PC-9 (cell line): ENCODE results near the gene MAGI2. TPM values are rescaled to one million over a fixed set of nuclear protein-coding genes. Genes with fewer than 3 reads are reported as not detected.

Experiments used
- BruUV-seq: library from RNA; stranded (reverse); fragments of 400-500 nt; replicated peaks from 2 replicates; lab custom pipeline; 2021; lab: Mats Ljungman, UMichigan
- CTCF ChIA-PET: fragments of 300-600 bp; sonication (Branson Sonifier 250); formaldehyde crosslinking; loops from one replicate; lab custom pipeline; 2022; ENCODE audit warnings: antibody characterized with exemption; lab: Charles Lee
- POLR2A ChIA-PET: fragments of 300-600 bp; sonication (Branson Sonifier 250); formaldehyde crosslinking; loops from one replicate; lab custom pipeline; 2022; ENCODE audit warnings: antibody characterized with exemption; ENCODE audit not compliant: unreplicated experiment; lab: Charles Lee
- DNase-seq, 2 experiments: peaks; one replicate each; pipeline versions ENCODE4 v3.0.0 to v3.0.0-alpha.2; 2015 to 2022; ENCODE audit warnings: mixed read lengths in 1 of 2
- H2AFZ ChIP-seq: fragments of 200-600 bp; sonication (generic); 2 replicates; pipeline ENCODE4 v1.8.1; 2017; ENCODE audit warnings: antibody characterized with exemption
- H3F3A ChIP-seq: fragments of 200-600 bp; sonication (generic); 2 replicates; pipeline ENCODE4 v1.8.1; 2017; ENCODE audit warnings: antibody characterized with exemption, mild to moderate bottlenecking, low read depth; ENCODE audit not compliant: insufficient read depth
- H3K27ac ChIP-seq: fragments of 200-600 bp; sonication (generic); 2 replicates; pipeline ENCODE4 v1.6.1; 2016; ENCODE audit warnings: mixed run types
- H3K27me3 ChIP-seq: fragments of 200-600 bp; sonication (generic); 2 replicates; pipeline ENCODE4 v1.6.1; 2016; ENCODE audit warnings: low read depth, mixed run types; ENCODE audit not compliant: insufficient read depth
- H3K36me3 ChIP-seq: fragments of 200-600 bp; sonication (generic); 2 replicates; pipeline ENCODE4 v1.6.1; 2016; ENCODE audit warnings: low read depth, mixed run types
- H3K4me1 ChIP-seq: fragments of 200-600 bp; sonication (generic); replicated peaks from 2 replicates; pipeline ENCODE4 v1.6.1; 2016; ENCODE audit warnings: mixed run types; ENCODE audit not compliant: insufficient read depth
- H3K4me2 ChIP-seq: fragments of 200-600 bp; sonication (generic); 2 replicates; pipeline ENCODE4 v1.6.1; 2017; ENCODE audit warnings: mixed run types
- H3K4me3 ChIP-seq: fragments of 200-600 bp; sonication (generic); 2 replicates; pipeline ENCODE4 v1.6.1; 2016; ENCODE audit warnings: mixed run types
- H3K79me2 ChIP-seq: fragments of 200-600 bp; sonication (generic); 2 replicates; pipeline ENCODE4 v1.6.1; 2017; ENCODE audit warnings: low read depth, mixed run types
- H3K9me2 ChIP-seq: fragments of 200-600 bp; sonication (generic); 2 replicates; pipeline ENCODE4 v1.8.1; 2017; ENCODE audit warnings: mild to moderate bottlenecking; ENCODE audit not compliant: insufficient read depth
- H3K9me3 ChIP-seq: fragments of 200-600 bp; sonication (generic); 2 replicates; pipeline ENCODE4 v1.8.1; 2016; ENCODE audit warnings: low read depth; ENCODE audit not compliant: insufficient read depth
- H4K20me1 ChIP-seq: fragments of 200-600 bp; sonication (generic); 2 replicates; pipeline ENCODE4 v1.8.1; 2017; ENCODE audit not compliant: insufficient read depth
- EZH2 ChIP-seq: fragments of 200-600 bp; sonication (generic); IDR thresholded peaks from 2 replicates; pipeline ENCODE4 v1.8.0; 2017; ENCODE audit warnings: antibody characterized with exemption, low read depth
- intact Hi-C: fragments of 100-400 bp; cut with micrococcal nuclease; formaldehyde crosslinking; loops from one replicate; pipeline ENCODE4 v1.10.0; 2022; ENCODE audit not compliant: unreplicated experiment
- total RNA-seq: library from RNA; stranded (reverse); gene quantifications from 2 replicates; pipeline ENCODE4 v1.2.3, GENCODE V29; 2021
- TF ChIP-seq, protein P1 (sequence below): fragments of 200-600 bp; sonication (generic); conservative IDR thresholded peaks from 2 replicates; pipeline ENCODE4 v1.6.1; 2017; ENCODE audit warnings: mixed run types, antibody characterized with exemption, mild to moderate bottlenecking, moderate library complexity

MAGI2 gene
- total RNA-seq, 1 experiment from 2014 or later, result 0.92 TPM

DNA sequence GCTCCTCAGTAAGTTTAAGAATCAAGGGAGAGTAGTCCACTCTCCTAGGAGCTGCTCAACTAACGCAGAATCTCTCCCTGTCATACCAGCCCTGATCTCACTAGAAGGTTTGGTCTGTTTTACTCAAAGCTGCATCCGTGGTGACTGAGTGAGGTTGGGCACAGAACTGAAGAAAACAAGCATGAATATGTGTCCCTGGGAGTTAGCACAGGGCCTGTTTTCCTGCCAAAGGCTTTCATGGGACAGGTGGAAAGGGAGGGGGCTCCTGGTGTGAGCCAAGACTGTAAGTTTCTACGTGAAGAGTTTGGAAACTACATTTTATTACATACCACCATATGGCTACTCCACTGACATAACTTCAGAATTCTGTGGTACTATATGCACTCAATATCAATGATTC, 705.9 kb downstream of the MAGI2 start:
- Histone ChIP-seq H3K4me3 (no peak overlapping the region), H3K27me3 (no peaks in the 10 kb centered on the region), H2AFZ (no peak overlapping the region), H3K79me2 (no peaks in the 10 kb centered on the region), H3K9me3 (no peaks in the 10 kb centered on the region; the same call in 1 of the 2 replicates), H3K36me3 (no peaks in the 10 kb centered on the region), H3K9me2 (no peaks in the 10 kb centered on the region), H4K20me1 (no peaks in the 10 kb centered on the region), H3F3A (no peaks in the 10 kb centered on the region), H3K4me2 (no peak overlapping the region), H3K27ac (no peak overlapping the region), H3K4me1 (no peaks in the 10 kb centered on the region)
- intact Hi-C loops, result no loop called here
- CTCF ChIA-PET, result no interaction called here
- DNase-seq, result no peak
- POLR2A ChIA-PET, result no interaction called here
- no TSS peak for BruUV-seq
- TF ChIP-seq EZH2, result no peak
- TF ChIP-seq, protein P1, sequence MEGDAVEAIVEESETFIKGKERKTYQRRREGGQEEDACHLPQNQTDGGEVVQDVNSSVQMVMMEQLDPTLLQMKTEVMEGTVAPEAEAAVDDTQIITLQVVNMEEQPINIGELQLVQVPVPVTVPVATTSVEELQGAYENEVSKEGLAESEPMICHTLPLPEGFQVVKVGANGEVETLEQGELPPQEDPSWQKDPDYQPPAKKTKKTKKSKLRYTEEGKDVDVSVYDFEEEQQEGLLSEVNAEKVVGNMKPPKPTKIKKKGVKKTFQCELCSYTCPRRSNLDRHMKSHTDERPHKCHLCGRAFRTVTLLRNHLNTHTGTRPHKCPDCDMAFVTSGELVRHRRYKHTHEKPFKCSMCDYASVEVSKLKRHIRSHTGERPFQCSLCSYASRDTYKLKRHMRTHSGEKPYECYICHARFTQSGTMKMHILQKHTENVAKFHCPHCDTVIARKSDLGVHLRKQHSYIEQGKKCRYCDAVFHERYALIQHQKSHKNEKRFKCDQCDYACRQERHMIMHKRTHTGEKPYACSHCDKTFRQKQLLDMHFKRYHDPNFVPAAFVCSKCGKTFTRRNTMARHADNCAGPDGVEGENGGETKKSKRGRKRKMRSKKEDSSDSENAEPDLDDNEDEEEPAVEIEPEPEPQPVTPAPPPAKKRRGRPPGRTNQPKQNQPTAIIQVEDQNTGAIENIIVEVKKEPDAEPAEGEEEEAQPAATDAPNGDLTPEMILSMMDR, result no peak

- ChIA-PET CTCF (no interaction called here), POLR2A (no interaction called here)
- Histone ChIP-seq H3K4me3 (no peak overlapping the region), H3K27me3 (no peaks in the 10 kb centered on the region), H3F3A (no peaks in the 10 kb centered on the region), H4K20me1 (no peaks in the 10 kb centered on the region), H3K9me3 (no peaks in the 10 kb centered on the region; the same call in 1 of the 2 replicates), H3K36me3 (no peaks in the 10 kb centered on the region), H3K9me2 (no peaks in the 10 kb centered on the region), H3K79me2 (no peaks in the 10 kb centered on the region), H3K4me2 (no peak overlapping the region), H3K27ac (no peak overlapping the region), H2AFZ (no peak overlapping the region), H3K4me1 (no peaks in the 10 kb centered on the region)
- TF ChIP-seq EZH2, result no peak
- TF ChIP-seq, protein P1, result no peak
- DNase-seq, result no peak
- BruUV-seq, result no TSS peak
- intact Hi-C loops, result no loop called here
Observed at GRCh38 chr7:78746301-78746700, 707.2 kb downstream of the MAGI2 start.

DNA sequence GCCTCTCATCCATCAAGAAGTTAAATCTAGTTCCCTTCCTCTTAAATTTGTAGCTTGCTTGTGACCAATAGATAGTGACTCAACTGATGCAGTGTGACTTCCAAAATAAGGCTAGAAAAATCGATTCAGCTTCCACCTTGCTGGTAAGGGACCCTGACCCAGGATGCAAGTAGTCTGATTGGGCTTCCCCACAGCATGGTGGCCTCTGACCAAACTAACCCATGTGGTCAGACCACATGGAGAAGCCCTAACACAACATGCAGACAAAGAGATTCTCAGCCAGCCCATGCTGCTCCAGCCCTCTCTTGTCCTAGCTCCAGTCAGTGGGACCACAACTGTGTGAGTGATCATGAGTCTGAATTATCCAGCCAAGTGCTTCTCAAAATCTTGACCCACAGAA, 710.8 kb downstream of the MAGI2 start:
- no TSS peak for BruUV-seq
- Histone ChIP-seq H3K9me3 (no peaks in the 10 kb centered on the region), H3K27me3 (no peaks in the 10 kb centered on the region), H3F3A (no peaks in the 10 kb centered on the region), H3K27ac (no peak overlapping the region), H3K79me2 (no peaks in the 10 kb centered on the region), H3K36me3 (no peaks in the 10 kb centered on the region), H3K4me3 (no peak overlapping the region), H3K4me2 (no peak overlapping the region), H4K20me1 (no peaks in the 10 kb centered on the region), H3K4me1 (no peaks in the 10 kb centered on the region), H3K9me2 (no peaks in the 10 kb centered on the region), H2AFZ (no peak overlapping the region)
- POLR2A ChIA-PET, result interaction anchor here (0.7 kb wide), 1 partner anchor 754 kb away, joined by 4 read pairs; no protein-coding TSS in a partner anchor
- TF ChIP-seq, protein P1, result no peak
- intact Hi-C loops, result no loop called here
- DNase-seq, result no peak
- CTCF ChIA-PET, result no interaction called here
